GM12878 (cell line): ENCODE data around the gene ARL14EP. TPM values are rescaled to one million over a fixed set of nuclear protein-coding genes. Genes with fewer than 3 reads are reported as not detected.

Source experiments
- ATAC-seq: fragments of 200-7000 bp; cut with Tn5 transposase; 3 replicates; pipeline ENCODE4 v1.9.1; 2020; ENCODE audit warnings: mild to moderate bottlenecking, moderate library complexity
- BruUV-seq: library from RNA; stranded (reverse); fragments of 400-500 nt; replicated peaks from 2 replicates; lab custom pipeline; 2021; lab: Mats Ljungman, UMichigan
- CTCF ChIA-PET: fragments of 300-600 bp; sonication (Branson Sonifier 250); formaldehyde crosslinking; extraction: SDS; loops from one replicate; lab custom pipeline; 2021; ENCODE audit warnings: inconsistent platforms; lab: Yijun Ruan, JAX
- POLR2A ChIA-PET: fragments of 350-600 bp; formaldehyde crosslinking; extraction: SDS; loops from one replicate; lab custom pipeline; 2021; ENCODE audit warnings: inconsistent platforms; lab: Charles Lee
- RAD21 ChIA-PET: fragments of 300-600 bp; sonication (Branson Sonifier 250); formaldehyde crosslinking; loops from one replicate; lab custom pipeline; 2023; ENCODE audit warnings: antibody characterized with exemption; ENCODE audit not compliant: unreplicated experiment; lab: Charles Lee
- SMC1A ChIA-PET: fragments of 300-600 bp; sonication (Branson Sonifier 250); formaldehyde crosslinking; loops from one replicate; lab custom pipeline; 2023; ENCODE audit not compliant: unreplicated experiment, uncharacterized antibody; lab: Charles Lee
- DNase-seq: peaks from one replicate; pipeline ENCODE4 v3.0.0-alpha.2; 2011; ENCODE audit warnings: low read depth, low spot score
- FAIRE-seq: peaks from 3 replicates; lab custom pipeline; 2011; peaks lifted over from hg19 to GRCh38; lab: Jason Lieb, UNC
- H2AFZ ChIP-seq: 2 replicates; pipeline ENCODE4 v1.6.0; 2011; ENCODE audit warnings: low read depth, low read length, control low read depth; ENCODE audit not compliant: control insufficient read depth
- H3K27ac ChIP-seq: 2 replicates; pipeline ENCODE4 v1.5.1; 2011; ENCODE audit warnings: control low read depth; ENCODE audit not compliant: control insufficient read depth, insufficient read depth
- H3K27me3 ChIP-seq, 2 experiments: replicated peaks in 1 of 2; 2 replicates each; pipeline versions ENCODE4 v1.6.0 to v1.6.1; 2011; ENCODE audit warnings: low read length in 1 of 2; ENCODE audit not compliant: control insufficient read depth in 2 of 2, insufficient read depth in 2 of 2
- H3K36me3 ChIP-seq, 2 experiments: 2 replicates each; pipeline ENCODE4 v1.5.1; 2011; ENCODE audit warnings: low read length in 1 of 2; ENCODE audit not compliant: control insufficient read depth in 2 of 2, insufficient read depth in 2 of 2
- H3K4me1 ChIP-seq: 2 replicates; pipeline ENCODE4 v1.6.1; 2011; ENCODE audit warnings: mild to moderate bottlenecking, low read length, moderate library complexity, mixed read lengths; ENCODE audit not compliant: control insufficient read depth, insufficient read depth
- H3K4me2 ChIP-seq: 2 replicates; pipeline ENCODE4 v1.6.0; 2011; ENCODE audit warnings: control low read depth; ENCODE audit not compliant: control insufficient read depth, insufficient read depth
- H3K4me3 ChIP-seq: fragments of 200-600 bp; sonication (generic); 2 replicates; pipeline ENCODE4 v1.5.1; 2016
- H3K79me2 ChIP-seq: 2 replicates; pipeline ENCODE4 v1.6.0; 2011; ENCODE audit warnings: low read length; ENCODE audit not compliant: control insufficient read depth, insufficient read depth
- H3K9ac ChIP-seq: 2 replicates; pipeline ENCODE4 v1.8.0; 2011; ENCODE audit warnings: low read length, control low read depth, mixed read lengths; ENCODE audit not compliant: control insufficient read depth, insufficient read depth
- H3K9me3 ChIP-seq: replicated peaks from 3 replicates; pipeline ENCODE4 v1.5.1; 2011; ENCODE audit warnings: mild to moderate bottlenecking, low read length; ENCODE audit not compliant: control insufficient read depth, insufficient read depth
- H4K20me1 ChIP-seq: 2 replicates; pipeline ENCODE4 v1.6.0; 2011; ENCODE audit not compliant: control insufficient read depth, insufficient read depth
- CBFB ChIP-seq: IDR thresholded peaks from 2 replicates; pipeline ENCODE4 v1.6.1; 2016; ENCODE audit warnings: antibody characterized with exemption, low read depth
- EGR1 ChIP-seq, 2 experiments: IDR thresholded peaks; 1 replicate in 1 of 2; 2 replicates in 1 of 2; pipeline ENCODE4 v1.6.1; 2011 to 2012; ENCODE audit warnings: low read depth in 2 of 2, low read length in 2 of 2, borderline replicate concordance in 1 of 2, mild to moderate bottlenecking in 1 of 2, moderate library complexity in 1 of 2
- GATAD2B ChIP-seq: fragments of 450-650 bp; conservative IDR thresholded peaks from 2 replicates; pipeline ENCODE4 v1.6.1; 2017; ENCODE audit warnings: low read depth, mild to moderate bottlenecking, moderate library complexity
- MAX ChIP-seq: IDR thresholded peaks from 2 replicates; pipeline ENCODE4 v1.6.1; 2012; ENCODE audit warnings: low read depth, low read length, improper control_type of control experiment
- MEF2B ChIP-seq: fragments of 450-650 bp; IDR thresholded peaks from 2 replicates; pipeline ENCODE4 v1.6.1; 2018; ENCODE audit warnings: mild to moderate bottlenecking, moderate library complexity; ENCODE audit not compliant: partially characterized antibody, poor library complexity, severe bottlenecking
- POLR2AphosphoS2 ChIP-seq: IDR thresholded peaks from 2 replicates; pipeline ENCODE4 v1.6.1; 2011; ENCODE audit warnings: low read depth, mild to moderate bottlenecking, low read length, improper control_type of control experiment, moderate library complexity
- WGBS: methylation state at CpG from one replicate; pipeline ENCODE4 v1.1.6; 2016; ENCODE audit warnings: low lambda C conversion rate; ENCODE audit not compliant: insufficient replicate concordance, insufficient coverage; ENCODE audit errors: missing lambda C conversion rate; 5-methylcytosine and 5-hydroxymethylcytosine counted together
- in situ Hi-C: fragments of 300-500 bp; cut with MboI; formaldehyde crosslinking; loops from 9 replicates; pipeline ENCODE4 v1.14.3; 2018; ENCODE audit warnings: mixed read lengths
- intact Hi-C: fragments of 100-400 bp; cut with micrococcal nuclease; formaldehyde crosslinking; loops from one replicate; pipeline ENCODE4 v1.14.2; 2022; ENCODE audit not compliant: unreplicated experiment
- polyA plus RNA-seq, 11 experiments: library from polyadenylated mRNA; depleted of rRNA in 4 of 11; unstranded in 6 of 11; stranded (reverse) in 5 of 11; fragments of >200 nt; fragmentation: Nextera tagmentation in 4 of 11; fragmentation: Illumina TruSeq in 1 of 11; extraction: Ambion mirVana in 4 of 11; extraction: Trizol in 1 of 11; gene quantifications; 1 replicate in 1 of 11; 2 replicates in 10 of 11; pipeline versions ENCODE4 v1.2.1 to v1.2.3, GENCODE V29; 2011 to 2016; ENCODE audit warnings: inconsistent platforms in 2 of 11, missing spikeins in 2 of 11, low read depth in 1 of 11
- total RNA-seq, 4 experiments: library from RNA; depleted of rRNA in 3 of 4; stranded (reverse); fragments of >200 nt in 3 of 4; fragmentation: Illumina TruSeq in 1 of 4; extraction: Trizol in 1 of 4; gene quantifications; 2 replicates each; pipeline versions ENCODE4 v1.2.1 to v1.2.3, GENCODE V29; 2013 to 2021
- TF ChIP-seq, protein P1 (sequence below): fragments of 450-650 bp; IDR thresholded peaks from 2 replicates; pipeline ENCODE4 v1.6.1; 2016; ENCODE audit warnings: mild to moderate bottlenecking, moderate library complexity, borderline replicate concordance

The ARL14EP gene
- total and polyA plus RNA-seq, 10 of the 15 experiments (the other 5 are each of a cell fraction or from before 2014, with no cell fraction given) = 18.1 to 59.8 (median 42.8) TPM

- ATAC-seq (no peak), DNase-seq (no peak), FAIRE-seq (no peak)
- 54% methylated on average over 3 of the region's 3 CpGs for WGBS
- Histone ChIP-seq H3K4me2 (no peak overlapping the region), H3K9ac (no peak overlapping the region), H2AFZ (no peak overlapping the region), H4K20me1 (no peaks in the 10 kb centered on the region), H3K4me3 (no peak overlapping the region), H3K79me2 (no peaks in the 10 kb centered on the region), H3K27me3 (no peaks in the 10 kb centered on the region), H3K4me1 (peaks cover 7% of the 10 kb centered on the region), H3K36me3 (no peaks in the 10 kb centered on the region), H3K27ac (no peak overlapping the region), H3K9me3 (no peaks in the 10 kb centered on the region)
- intact Hi-C loops = no loop called here
- BruUV-seq = no TSS peak
- RAD21 ChIA-PET = no interaction called here
- CTCF ChIA-PET = interaction anchor here (1.4 kb wide), 1 partner anchor 54 kb away, joined by 4 read pairs; no protein-coding TSS in a partner anchor
- POLR2A ChIA-PET = interaction anchor here (0.5 kb wide), 1 partner anchor 197 kb away, joined by 3 read pairs; no protein-coding TSS in a partner anchor
- SMC1A ChIA-PET = interaction anchor here (2.6 kb wide), 1 partner anchor 31 kb away, joined by 12 read pairs; no protein-coding TSS in a partner anchor
- TF ChIP-seq GATAD2B (no peak), MEF2B (no peak), CBFB (no peak), MAX (no peak), EGR1 (IDR thresholded peaks at IDR 0.05; ENCODE audit: borderline replicate concordance in 1 of 2, low read depth in 2 of 2, low read length in 2 of 2) (no peak), POLR2AphosphoS2 (no peak)
- TF ChIP-seq, protein P1, sequence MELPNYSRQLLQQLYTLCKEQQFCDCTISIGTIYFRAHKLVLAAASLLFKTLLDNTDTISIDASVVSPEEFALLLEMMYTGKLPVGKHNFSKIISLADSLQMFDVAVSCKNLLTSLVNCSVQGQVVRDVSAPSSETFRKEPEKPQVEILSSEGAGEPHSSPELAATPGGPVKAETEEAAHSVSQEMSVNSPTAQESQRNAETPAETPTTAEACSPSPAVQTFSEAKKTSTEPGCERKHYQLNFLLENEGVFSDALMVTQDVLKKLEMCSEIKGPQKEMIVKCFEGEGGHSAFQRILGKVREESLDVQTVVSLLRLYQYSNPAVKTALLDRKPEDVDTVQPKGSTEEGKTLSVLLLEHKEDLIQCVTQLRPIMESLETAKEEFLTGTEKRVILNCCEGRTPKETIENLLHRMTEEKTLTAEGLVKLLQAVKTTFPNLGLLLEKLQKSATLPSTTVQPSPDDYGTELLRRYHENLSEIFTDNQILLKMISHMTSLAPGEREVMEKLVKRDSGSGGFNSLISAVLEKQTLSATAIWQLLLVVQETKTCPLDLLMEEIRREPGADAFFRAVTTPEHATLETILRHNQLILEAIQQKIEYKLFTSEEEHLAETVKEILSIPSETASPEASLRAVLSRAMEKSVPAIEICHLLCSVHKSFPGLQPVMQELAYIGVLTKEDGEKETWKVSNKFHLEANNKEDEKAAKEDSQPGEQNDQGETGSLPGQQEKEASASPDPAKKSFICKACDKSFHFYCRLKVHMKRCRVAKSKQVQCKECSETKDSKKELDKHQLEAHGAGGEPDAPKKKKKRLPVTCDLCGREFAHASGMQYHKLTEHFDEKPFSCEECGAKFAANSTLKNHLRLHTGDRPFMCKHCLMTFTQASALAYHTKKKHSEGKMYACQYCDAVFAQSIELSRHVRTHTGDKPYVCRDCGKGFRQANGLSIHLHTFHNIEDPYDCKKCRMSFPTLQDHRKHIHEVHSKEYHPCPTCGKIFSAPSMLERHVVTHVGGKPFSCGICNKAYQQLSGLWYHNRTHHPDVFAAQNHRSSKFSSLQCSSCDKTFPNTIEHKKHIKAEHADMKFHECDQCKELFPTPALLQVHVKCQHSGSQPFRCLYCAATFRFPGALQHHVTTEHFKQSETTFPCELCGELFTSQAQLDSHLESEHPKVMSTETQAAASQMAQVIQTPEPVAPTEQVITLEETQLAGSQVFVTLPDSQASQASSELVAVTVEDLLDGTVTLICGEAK = no peak
- in situ Hi-C loops = no loop called here
Observed at GRCh38 chr11:30285416-30286121, 37.3 kb upstream of the ARL14EP start.
